ENCODE results near the gene APOBEC2. TPM values are rescaled to one million over a fixed set of nuclear protein-coding genes. Genes with fewer than 3 reads are reported as not detected.

The APOBEC2 gene
- polyA plus RNA-seq, 4 donors = 0.38 to 0.66 (median 0.52) TPM; not detected in 1

DNA sequence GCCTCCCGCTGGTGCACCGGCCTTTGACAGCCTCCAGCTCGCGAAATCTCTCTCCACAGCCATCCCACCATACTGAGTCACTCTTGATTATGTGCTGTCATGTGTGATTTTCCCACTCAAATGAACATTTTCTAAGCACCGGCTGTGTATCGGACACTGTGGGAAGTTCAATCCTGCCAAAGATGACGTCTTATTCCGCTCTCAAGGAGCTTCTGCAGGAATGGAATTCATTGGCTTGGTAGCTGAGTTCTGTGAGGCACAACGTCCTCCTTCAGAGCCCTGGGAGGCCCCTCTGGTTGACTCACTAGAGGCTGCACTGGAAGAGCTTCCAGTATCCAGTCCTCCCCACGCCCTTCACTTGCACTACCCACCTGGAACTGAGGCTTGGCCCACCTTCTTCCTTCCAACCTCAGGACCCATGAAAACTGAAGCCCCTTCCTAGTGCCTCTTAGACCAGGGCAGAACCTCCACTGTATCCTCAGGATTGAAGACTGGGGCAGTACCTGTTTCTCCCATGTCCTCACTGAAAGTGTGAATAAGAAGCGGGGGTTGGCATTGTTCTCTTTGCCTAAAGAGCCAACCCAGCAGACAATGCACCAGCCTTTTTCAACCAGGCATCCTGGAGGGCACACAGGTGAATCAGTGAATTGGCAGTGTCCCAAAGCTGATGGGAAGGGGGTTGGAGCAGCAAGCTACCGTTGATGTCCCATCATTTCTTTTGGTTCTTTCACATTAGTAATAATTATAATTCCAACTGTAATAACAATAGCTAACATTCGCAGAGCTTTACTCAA lies 15.7 kb upstream of the APOBEC2 start:
- DNase-seq (ENCODE audit: low read depth in 4 of 4, low spot score in 2 of 4) = no peak

DNA sequence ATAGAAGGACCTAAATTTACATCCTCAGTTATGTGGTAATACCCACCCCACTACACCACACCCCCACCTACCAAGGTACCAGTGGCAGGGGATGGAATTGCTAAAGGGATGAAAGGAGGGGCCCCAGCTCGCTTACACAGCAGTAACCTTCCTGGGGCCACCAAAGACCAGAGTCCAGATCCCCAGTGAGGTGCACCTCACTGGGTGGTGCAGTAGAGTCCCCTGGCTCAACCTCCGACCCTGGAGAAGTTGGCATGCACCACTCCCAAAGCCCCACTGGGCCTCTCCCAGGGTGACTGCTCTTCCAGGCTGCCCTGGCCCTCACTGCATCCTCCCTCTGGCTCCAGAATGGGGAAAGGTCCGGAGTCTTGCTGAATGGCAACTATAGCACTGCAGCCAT lies 14.8 kb upstream of the APOBEC2 start:
- no peak for DNase-seq (ENCODE audit: low read depth in 4 of 4, low spot score in 2 of 4)

DNA sequence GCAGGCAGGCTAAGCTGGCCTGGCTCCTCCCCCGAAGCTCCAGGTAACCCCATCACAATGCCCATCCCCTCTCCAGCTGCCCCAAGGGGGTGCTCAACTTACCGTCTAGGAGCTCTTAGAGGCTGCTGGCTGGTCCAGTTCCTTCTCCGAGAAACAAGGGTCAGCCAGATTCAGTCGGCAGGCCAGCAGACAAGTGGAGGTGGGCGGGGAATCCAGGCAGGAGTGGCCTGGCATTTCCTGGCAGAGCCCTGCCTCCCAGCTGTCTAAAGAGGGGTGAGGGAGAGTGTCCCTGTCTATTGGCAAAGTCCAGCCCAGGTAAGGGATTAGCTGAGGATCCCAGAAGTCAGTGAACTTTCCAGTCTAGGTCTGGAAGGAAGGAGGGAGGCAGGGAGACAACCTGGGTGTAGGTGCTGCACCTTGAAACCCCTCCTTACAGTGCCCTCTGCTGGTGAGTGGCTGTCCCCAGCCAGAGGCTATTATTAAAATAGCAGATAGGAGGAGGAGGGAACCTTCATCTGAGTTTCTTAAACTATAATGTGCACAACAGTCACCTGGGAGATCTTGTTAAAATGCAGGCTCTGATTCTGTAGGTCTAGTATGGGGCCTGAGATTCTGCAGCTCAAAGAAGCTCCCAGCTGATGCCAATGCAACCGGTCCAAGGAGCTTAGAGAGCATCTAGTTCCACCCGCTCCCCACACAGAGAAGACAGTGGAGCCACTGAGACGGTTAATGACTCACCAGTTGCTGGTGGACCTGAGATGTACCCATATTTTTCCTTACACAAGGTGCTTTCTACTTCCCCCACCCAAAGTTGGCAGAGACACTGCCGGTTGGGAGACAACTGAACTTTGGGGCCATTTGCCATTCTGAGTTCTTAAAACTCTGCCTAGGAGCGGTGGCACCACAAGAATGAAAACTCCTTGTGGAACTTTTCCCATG lies 13.7 kb upstream of the APOBEC2 start, which contains the start of gene UNC5CL:
TSS of gene UNC5CL (minus strand) at position 162 of the 939 bp plus-strand sequence. CDS start 4,147 bp downstream, outside the sequence.
- DNase-seq (ENCODE audit: low read depth in 4 of 4, low spot score in 2 of 4) = no peak

DNA sequence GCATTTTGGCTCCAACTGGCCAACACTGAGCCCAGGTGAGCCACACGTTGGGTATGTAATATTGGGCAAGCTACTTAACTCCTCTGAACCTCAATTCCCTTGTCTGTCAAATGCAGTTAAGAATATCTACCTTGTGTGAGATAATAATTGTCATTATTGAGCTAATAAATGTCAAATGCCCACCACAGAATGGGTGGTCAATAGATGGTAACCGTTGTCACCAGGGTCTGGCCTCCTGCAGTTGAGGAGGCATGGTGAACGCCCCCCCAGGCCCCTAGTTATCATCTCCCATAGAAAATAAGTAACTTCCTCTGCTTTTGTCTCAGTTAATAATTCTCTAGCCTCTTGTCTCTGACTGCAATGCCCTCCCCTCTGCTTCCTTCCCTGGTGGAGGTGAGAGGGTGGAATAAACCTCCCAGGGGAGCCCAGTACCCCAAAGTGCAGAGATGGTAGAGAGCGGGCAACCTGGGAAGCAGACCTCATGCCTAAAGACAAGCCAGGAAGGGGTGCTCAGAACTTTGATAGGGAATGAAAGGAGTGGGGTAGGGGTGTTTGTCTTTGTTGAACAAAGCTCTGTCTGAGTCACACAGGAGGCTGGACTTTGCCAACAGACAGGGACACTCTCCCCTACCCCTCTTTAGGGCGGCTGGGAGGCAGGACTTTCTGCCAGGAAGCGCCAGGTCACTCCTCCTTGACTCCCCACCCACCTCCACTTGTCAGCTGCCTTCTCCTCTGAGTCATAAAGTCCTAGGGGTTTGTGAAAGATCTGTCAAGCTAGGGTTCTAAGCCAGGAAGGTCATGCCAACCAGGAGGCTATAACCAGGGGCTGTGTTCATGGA lies 12.7 kb upstream of the APOBEC2 start:
- no peak for DNase-seq (ENCODE audit: low read depth in 4 of 4, low spot score in 2 of 4)

DNA sequence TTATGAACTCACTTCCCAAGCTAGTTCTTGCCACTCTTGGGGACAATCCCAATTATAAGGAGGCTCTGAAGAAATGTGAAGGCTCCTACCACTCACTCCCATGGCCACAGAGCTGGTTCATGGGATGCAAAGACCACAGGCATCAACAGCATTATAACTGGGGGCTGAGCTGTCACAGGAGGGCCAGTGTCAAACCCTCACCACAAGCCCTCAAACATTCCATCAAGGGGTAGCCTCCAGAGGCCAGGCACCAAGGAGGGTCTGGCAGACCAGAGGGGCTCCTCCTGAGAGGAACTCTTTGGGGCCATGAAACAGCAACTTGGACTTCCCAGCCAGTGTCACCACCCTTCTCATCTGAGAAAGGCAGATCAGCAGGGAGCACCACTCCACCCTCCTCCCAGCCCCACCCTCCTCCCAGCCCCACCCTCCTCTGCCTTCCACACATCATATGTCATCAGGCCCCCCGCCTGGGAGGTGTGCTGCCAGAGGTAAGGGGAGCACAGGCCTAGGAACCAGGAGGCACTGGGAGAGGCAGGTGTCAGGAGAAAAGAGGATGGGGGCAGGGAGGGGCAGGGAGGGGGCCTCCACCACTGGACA lies 12.0 kb upstream of the APOBEC2 start:
- no peak for DNase-seq (ENCODE audit: low read depth in 4 of 4, low spot score in 2 of 4)

DNA sequence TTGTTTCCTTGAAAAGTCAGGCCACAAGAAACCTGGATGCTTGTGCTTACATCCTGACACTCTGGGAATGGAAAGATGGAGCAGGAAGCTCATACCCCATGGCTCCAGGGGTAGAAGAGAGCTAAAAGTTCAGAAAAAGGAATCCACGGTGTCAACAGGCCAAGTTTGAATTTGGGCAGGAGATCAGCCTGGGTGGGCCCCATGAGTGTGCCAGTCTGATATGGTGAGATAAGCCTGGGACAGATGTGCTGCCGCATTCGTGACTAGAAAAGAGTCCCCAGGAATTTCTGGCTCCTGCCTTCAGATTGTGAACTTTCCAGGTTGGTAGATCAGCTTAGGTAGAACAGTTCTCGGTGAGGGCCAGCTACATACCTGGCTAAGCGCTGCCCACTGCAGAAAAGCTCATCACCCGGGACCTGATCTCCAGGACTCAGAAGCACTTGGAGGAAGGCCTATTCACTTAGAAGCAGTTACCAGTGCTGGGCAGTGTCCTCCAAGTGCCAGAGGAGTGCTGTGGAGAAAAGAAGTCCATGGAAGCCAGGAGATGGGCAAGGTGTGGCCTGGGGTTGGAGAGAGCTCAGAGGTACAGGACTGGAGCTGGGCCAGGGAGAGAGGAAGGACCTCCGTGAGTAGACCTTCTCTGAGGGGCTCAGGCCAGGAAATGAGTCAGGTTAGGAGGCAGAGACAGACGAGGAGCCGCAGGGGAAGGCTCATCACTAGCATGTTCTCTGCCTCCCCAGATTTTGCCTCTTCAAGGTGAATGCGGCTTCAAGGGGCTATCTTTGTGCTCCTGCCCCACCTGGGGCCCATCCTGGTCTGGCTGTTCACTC lies 10.6 kb upstream of the APOBEC2 start, which contains the start of gene TSPO2:
TSS of gene TSPO2 (plus strand) at position 242 of the 830 bp plus-strand sequence. CDS start at position 761, 519 bp downstream.
- DNase-seq (ENCODE audit: low read depth in 4 of 4, low spot score in 2 of 4) = no peak

DNA sequence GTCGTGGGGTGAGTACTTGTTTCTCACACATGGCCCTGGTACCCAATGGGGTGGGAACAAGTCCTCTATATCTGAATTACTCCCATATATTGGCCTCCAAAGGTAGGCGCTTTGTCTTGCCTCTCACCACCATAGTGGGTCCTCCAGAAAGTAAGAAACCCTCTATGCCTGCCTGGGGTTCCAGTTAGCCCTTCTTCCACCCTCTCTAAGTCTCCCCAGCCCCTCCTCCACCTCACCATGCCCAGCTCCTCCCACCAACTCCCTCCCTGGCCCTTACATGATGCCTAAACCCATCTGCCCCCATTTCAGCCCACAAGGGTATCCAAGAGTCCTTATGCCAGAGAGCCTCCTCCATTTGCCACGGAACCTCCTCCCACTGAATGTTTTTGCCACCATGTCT lies 9.9 kb upstream of the APOBEC2 start:
- DNase-seq (ENCODE audit: low read depth in 4 of 4, low spot score in 2 of 4) = no peak

DNA sequence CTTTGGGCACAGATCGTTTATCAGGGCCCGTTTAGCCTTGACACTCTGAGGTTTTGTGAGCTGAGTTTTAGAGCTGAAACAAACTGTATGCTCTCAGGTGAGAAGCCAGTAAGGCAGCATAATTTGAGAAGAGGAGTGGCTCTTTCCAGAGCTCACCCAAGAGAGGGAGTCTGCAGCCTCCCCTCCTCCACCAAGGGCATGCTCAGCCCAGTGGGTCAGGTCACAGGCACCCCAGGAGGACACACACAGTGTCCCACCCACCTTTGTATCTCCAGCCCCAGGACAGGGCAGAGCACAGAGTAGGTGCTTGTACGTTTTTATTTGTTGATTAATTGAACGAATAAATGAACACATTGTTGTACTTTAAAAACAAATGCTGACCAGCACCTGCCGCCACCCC lies 7.3 kb upstream of the APOBEC2 start:
- DNase-seq (ENCODE audit: low read depth in 4 of 4, low spot score in 2 of 4) = no peak

DNA sequence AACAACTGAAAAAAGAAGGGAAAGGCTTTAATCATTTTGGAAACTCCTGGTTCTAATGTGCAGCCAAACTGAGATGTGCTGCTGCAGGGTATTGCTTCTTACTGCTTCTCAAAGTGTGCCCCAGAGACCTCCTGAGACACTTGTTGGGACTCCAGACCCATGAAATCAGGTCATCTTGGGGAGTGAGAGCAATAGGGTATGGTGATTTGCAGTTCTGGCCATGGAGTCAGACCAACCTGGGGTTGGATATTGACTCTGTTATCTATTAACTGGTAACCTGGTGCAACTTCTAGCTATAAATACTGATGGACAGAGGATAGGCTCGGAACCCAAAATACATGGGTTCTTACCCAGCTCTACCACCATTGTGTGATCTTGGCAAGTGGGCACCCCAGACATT lies 6.9 kb upstream of the APOBEC2 start:
- no peak for DNase-seq (ENCODE audit: low read depth in 4 of 4, low spot score in 2 of 4)

DNA sequence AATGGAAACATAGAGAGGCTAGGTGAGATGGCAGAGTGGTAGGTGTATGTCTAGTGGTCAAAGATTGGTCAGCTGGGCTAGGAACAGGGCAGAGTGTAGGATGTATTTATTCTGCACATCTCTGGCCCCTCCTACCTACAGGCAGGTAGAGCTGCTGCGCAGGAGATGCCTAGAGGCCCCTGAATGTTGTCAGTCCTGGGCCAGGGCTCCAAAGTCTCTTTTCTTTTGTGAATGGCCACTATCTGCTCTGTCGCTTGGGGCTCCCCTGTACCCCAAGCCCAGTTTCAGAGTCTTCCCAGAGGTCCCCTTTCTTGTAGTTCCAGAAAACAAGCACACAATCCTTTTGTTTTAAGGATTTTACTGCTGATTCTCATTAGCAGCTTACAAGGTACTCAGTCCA lies 5.7 kb upstream of the APOBEC2 start:
- DNase-seq (ENCODE audit: low read depth in 4 of 4, low spot score in 2 of 4) = no peak

DNA sequence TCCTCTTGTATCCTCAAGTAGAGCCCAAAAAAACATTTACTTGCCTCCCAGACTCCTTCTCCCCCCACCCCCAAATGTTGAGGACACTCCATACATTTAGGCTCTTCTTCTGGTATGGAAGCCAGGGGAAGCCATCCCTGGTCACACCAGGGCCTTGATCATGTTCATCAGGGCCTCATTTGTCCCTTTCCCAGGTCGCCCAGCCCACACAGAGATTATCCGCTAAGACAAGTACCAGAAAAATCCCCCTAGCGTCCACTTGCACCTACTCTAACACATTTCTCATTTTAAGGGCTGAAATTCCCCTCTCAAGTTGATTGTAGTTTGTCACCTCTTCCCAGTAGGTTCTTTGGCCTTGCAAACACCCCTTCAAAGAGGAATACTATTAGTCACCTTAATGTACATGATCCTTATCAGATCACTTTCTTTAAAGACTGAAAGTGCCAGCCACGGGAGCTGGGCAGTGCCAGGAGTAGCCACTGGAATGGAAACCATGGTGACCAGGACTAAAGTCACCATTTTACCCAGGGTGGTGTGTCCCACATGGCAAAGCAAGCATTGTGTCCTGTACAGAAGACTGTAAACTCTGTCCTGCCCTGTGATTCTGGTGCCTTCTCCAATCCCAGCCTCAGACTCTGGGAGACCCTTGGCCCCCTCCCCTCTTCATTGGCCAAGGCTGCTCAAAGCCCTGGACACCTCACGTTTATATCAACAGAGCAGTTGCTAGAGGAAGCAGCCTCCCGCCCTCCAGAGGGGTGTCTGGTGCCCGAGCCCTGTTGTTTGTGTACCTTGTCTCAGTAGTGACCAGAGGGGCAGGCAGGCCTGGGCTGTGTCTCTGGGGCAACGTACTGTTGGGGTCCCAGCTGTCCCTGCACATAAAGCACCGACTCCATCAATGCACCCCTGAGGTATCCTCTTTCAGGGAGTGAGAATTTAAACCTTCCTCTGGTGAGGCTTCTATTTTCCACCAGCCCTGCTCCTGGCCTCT lies 5.0 kb upstream of the APOBEC2 start:
- no peak for DNase-seq (ENCODE audit: low read depth in 4 of 4, low spot score in 2 of 4)

DNA sequence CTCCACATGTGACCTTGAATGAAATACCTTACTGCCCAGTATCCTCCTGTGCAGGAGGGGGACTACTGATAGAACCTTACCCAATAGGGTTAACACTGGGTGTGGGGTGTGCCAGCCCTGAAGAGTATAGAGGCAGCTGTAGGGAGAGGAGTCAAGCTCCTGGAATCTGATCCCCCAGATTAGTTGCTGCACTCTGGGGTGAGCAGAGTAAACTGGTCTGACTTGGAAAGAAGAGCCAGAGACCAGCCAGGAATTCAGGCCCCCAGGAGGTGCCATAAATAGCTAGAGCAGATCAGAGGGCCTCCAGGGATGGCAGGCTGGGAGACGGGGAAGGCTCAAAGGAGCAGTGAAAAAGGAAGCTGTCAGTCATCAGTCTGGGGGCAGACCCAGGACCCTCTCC lies 3.5 kb upstream of the APOBEC2 start:
- no peak for DNase-seq (ENCODE audit: low read depth in 4 of 4, low spot score in 2 of 4)

DNA sequence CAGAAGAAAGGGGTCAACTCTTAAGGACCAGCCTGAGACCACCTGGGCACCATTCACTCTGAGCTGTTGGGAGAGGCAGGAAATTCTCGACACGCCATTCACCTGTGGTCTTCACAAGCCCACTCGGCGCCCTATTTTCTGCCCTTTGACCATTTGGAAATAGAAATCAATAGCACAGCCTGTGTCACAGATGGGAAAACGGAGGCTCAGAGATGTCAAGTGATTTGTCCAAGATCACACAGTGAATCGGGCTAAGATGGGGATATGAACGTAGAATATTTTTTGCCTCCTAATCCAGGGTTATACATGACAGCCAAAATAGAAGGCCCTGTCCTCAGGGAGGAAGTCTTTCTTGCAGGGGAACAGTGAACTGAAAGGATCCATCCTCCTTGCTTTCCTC lies 3.0 kb upstream of the APOBEC2 start:
- no peak for DNase-seq (ENCODE audit: low read depth in 4 of 4, low spot score in 2 of 4)

DNA sequence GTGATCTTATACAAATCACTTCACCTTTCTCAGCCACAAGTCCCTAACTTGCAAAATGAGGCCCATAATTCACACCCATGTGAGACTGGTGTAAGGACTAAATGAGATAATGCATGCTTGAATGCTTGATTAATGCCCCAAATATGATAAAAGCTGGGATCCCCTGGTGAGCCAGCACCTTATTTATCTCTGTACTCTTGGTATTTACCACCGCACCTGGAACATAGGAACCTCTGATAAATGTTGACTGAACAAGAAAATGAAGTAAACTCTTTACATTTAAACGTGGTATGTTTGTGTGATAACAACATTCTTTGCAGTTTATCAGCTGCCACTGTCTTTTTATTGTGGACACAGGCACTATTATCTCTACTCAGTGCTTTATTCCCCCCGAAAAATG lies 2.5 kb upstream of the APOBEC2 start:
- DNase-seq (ENCODE audit: low read depth in 4 of 4, low spot score in 2 of 4) = no peak

DNA sequence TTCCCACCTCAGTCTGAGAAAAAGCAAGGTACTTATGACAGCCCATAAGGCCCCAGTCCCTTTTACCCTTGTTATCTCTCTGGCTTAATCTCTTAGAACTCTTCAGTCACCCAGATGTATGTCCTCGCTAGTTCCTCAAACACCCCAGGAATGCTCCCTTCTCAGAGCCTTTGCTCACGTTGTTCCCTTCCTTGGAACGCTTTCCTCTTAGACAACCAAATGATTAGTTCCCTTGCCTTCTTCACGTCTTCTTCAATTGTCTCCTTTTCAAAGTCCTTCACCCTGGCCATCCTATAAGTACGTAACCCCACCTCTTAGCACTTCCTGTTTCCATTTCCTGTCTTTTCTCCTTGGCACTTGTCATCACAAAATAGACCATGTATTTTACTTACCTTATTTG lies 1.1 kb upstream of the APOBEC2 start:
- DNase-seq (ENCODE audit: low read depth in 4 of 4, low spot score in 2 of 4) = no peak

DNA sequence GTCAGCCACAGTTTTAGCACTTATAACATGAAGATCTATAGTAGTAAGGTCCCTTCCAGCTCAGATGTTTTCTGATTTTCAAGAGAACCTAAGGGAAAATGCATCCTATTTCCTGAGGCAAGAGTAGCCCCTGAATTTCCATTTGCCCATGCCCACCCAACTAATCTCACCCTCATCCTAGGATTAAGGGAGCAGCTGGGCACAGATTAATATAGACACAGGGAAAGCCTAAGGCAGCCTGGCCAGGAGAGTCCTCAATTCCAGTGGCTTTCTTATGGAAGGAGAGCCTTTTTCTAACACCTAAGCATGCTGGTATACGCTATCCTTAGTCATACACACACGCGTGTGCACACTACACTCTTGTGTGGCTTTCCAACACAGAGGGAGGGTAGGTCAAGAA lies 1.5 kb downstream of the APOBEC2 start:
- DNase-seq (ENCODE audit: low read depth in 4 of 4, low spot score in 2 of 4) = no peak

DNA sequence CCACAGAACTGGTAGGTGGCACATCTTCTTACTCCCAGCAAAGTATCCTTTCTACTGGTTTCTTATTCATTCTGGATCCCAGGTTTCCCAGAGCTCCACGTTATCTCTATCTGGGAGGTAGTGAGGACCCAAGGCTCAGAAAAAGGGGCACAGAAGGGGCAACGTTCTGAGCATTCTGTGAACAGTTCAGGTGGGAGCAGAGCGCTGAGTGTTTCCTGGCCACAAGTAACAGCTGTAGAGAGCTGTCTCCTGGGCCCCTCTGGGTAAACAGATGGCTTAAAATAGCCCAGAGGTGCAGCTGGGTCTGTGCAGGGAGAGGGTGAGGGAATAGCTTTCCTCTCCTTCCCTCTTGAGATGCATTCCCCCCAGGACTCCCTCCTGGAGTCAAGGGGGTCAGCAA lies 2.1 kb downstream of the APOBEC2 start:
- DNase-seq (ENCODE audit: low read depth in 4 of 4, low spot score in 2 of 4) = no peak

Data from left renal cortex interstitium (tissue), 4 donors.